ENCODE measurements around the gene TPCN2. TPM values are rescaled to one million over a fixed set of nuclear protein-coding genes. Genes with fewer than 3 reads are reported as not detected.

The TPCN2 gene
- total RNA-seq, 1 experiment from 2014 or later: 20.6 TPM

DNA sequence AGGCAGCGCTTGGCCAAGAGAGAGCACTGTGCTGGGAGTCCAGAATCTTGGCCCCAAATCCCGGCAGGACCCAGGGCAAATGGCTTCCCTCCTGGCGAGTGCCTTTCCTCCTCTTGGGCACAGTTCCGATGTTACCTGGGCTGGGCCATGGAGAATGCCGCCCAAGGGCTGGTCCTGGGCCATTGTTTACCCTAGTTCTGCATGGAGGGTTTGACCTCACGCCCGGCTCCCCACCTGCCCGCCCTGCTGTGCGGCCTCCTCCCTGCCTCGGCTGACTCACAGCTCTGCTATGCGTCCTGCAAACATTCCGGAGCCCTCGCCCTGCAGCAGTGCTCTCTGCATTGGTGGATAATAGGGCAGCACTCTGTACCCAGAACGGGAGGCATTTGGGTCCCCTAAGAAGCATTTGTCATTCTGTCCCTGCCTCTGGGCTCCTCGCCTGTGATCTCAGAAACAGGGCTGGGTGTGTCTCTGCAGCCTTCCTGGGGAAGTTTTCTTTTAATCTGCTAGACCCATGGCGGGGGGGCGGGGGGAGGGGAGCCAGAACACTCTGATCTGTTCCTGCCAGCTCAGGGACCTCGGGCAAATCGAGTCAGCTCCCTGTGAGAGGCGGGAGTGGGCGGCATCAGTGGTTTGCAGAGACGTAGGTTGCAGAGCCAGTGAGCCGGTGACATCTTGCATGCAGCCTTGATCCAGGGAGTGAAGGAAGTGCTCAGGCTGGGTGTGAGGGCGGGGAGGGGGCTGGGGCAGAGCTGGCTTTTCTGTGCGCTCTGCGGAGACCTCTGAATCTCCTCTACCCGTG, 74.1 kb downstream of the TPCN2 start:
- in situ Hi-C loops (cut with HindIII; ENCODE audit: low pct_unique_long_range_greater_than_20kb, low sequenced_read_pairs): no loop called here
- Histone ChIP-seq H3K9me3 (ENCODE audit: control insufficient read depth, insufficient read depth, low read depth, low read length) (no peaks in the 10 kb centered on the region), H3K27ac (ENCODE audit: low read length) (peak overlapping the region; percentile 94), H3K4me1 (ENCODE audit: control insufficient read depth, insufficient read depth, low read length) (peaks cover 61% of the 10 kb centered on the region), H3K27me3 (ENCODE audit: control insufficient read depth, insufficient read depth, low read length) (no peaks in the 10 kb centered on the region), H3K4me3 (ENCODE audit: low read depth in 2 of 2, low read length in 2 of 2) (peak overlapping the region; percentile 9 to 44; a peak in 3 of 4 replicates), H3K36me3 (ENCODE audit: control insufficient read depth, insufficient read depth, low read length) (no peaks in the 10 kb centered on the region)
- peak; percentile 95 for ATAC-seq
- ChIA-PET POLR2A (interaction anchor here (0.6 kb wide), 1 partner anchor 126 kb away, joined by 3 read pairs; no protein-coding TSS in a partner anchor), CTCF (interaction anchor here (0.5 to 1.0 kb wide), 4 partner anchors 8 to 391 kb away, joined by 3 to 6 read pairs (median 4); no protein-coding TSS in a partner anchor)
- intact Hi-C loops (cut with micrococcal nuclease; ENCODE audit: unreplicated experiment): loop anchor here (5.0 kb wide), 1 partner anchor 174 kb away; no protein-coding TSS in a partner anchor
- DNase-seq (ENCODE audit: low read depth, low spot score): peak; percentile 64
- BruUV-seq (replicated peaks): no TSS peak
- TF ChIP-seq SIN3A (IDR thresholded peaks at IDR 0.05; ENCODE audit: borderline replicate concordance, insufficient read depth, low read depth, low read length): 0 out of 2 replicates have a peak, but pooled peaks have one; percentile 66
- TF ChIP-seq TCF7L2 (IDR thresholded peaks at IDR 0.05; ENCODE audit: low read depth, low read length): peak; percentile 83
- peak; percentile 96 for TF ChIP-seq POLR2AphosphoS5 (IDR thresholded peaks at IDR 0.05; ENCODE audit: low read depth, low read length)
- TF ChIP-seq, protein P1, sequence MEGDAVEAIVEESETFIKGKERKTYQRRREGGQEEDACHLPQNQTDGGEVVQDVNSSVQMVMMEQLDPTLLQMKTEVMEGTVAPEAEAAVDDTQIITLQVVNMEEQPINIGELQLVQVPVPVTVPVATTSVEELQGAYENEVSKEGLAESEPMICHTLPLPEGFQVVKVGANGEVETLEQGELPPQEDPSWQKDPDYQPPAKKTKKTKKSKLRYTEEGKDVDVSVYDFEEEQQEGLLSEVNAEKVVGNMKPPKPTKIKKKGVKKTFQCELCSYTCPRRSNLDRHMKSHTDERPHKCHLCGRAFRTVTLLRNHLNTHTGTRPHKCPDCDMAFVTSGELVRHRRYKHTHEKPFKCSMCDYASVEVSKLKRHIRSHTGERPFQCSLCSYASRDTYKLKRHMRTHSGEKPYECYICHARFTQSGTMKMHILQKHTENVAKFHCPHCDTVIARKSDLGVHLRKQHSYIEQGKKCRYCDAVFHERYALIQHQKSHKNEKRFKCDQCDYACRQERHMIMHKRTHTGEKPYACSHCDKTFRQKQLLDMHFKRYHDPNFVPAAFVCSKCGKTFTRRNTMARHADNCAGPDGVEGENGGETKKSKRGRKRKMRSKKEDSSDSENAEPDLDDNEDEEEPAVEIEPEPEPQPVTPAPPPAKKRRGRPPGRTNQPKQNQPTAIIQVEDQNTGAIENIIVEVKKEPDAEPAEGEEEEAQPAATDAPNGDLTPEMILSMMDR (IDR thresholded peaks at IDR 0.05): no peak
- TF ChIP-seq, protein P2, sequence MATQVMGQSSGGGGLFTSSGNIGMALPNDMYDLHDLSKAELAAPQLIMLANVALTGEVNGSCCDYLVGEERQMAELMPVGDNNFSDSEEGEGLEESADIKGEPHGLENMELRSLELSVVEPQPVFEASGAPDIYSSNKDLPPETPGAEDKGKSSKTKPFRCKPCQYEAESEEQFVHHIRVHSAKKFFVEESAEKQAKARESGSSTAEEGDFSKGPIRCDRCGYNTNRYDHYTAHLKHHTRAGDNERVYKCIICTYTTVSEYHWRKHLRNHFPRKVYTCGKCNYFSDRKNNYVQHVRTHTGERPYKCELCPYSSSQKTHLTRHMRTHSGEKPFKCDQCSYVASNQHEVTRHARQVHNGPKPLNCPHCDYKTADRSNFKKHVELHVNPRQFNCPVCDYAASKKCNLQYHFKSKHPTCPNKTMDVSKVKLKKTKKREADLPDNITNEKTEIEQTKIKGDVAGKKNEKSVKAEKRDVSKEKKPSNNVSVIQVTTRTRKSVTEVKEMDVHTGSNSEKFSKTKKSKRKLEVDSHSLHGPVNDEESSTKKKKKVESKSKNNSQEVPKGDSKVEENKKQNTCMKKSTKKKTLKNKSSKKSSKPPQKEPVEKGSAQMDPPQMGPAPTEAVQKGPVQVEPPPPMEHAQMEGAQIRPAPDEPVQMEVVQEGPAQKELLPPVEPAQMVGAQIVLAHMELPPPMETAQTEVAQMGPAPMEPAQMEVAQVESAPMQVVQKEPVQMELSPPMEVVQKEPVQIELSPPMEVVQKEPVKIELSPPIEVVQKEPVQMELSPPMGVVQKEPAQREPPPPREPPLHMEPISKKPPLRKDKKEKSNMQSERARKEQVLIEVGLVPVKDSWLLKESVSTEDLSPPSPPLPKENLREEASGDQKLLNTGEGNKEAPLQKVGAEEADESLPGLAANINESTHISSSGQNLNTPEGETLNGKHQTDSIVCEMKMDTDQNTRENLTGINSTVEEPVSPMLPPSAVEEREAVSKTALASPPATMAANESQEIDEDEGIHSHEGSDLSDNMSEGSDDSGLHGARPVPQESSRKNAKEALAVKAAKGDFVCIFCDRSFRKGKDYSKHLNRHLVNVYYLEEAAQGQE (IDR thresholded peaks at IDR 0.05; ENCODE audit: insufficient read depth in 1 of 2, low read depth in 2 of 2, low read length in 1 of 2): no peak

GRCh38 chr11:69123593-69124545, 75.1 kb downstream of the TPCN2 start:
- in situ Hi-C loops (cut with HindIII; ENCODE audit: low pct_unique_long_range_greater_than_20kb, low sequenced_read_pairs): no loop called here
- CTCF ChIA-PET: interaction anchor here (0.5 to 0.7 kb wide), 2 partner anchors 68 to 298 kb away, joined by 3 to 5 read pairs; no protein-coding TSS in a partner anchor
- Histone ChIP-seq H3K4me1 (ENCODE audit: control insufficient read depth, insufficient read depth, low read length) (peaks cover 61% of the 10 kb centered on the region), H3K27ac (ENCODE audit: low read length) (peak overlapping the region; percentile 94), H3K4me3 (ENCODE audit: low read depth in 2 of 2, low read length in 2 of 2) (no peak overlapping the region; a peak in 1 of 4 replicates), H3K27me3 (ENCODE audit: control insufficient read depth, insufficient read depth, low read length) (no peaks in the 10 kb centered on the region), H3K36me3 (ENCODE audit: control insufficient read depth, insufficient read depth, low read length) (no peaks in the 10 kb centered on the region), H3K9me3 (ENCODE audit: control insufficient read depth, insufficient read depth, low read depth, low read length) (no peaks in the 10 kb centered on the region)
- peak; percentile 4; the same call in 1 of the 2 replicates for ATAC-seq
- BruUV-seq (replicated peaks): no TSS peak
- POLR2A ChIA-PET: interaction anchor here (0.7 kb wide), 1 partner anchor 170 kb away, joined by 5 read pairs; the partner anchor contains the start of gene MYEOV
- DNase-seq (ENCODE audit: low read depth, low spot score): no peak
- no peak for TF ChIP-seq POLR2AphosphoS5 (IDR thresholded peaks at IDR 0.05; ENCODE audit: low read depth, low read length)
- TF ChIP-seq SIN3A (IDR thresholded peaks at IDR 0.05; ENCODE audit: borderline replicate concordance, insufficient read depth, low read depth, low read length): no peak
- TF ChIP-seq, protein P2 (IDR thresholded peaks at IDR 0.05; ENCODE audit: insufficient read depth in 1 of 2, low read depth in 2 of 2, low read length in 1 of 2): no peak
- no peak for TF ChIP-seq TCF7L2 (IDR thresholded peaks at IDR 0.05; ENCODE audit: low read depth, low read length)
- TF ChIP-seq, protein P1 (IDR thresholded peaks at IDR 0.05): no peak
- intact Hi-C loops (cut with micrococcal nuclease; ENCODE audit: unreplicated experiment): loop anchor here (5.0 kb wide), 1 partner anchor 173 kb away; no protein-coding TSS in a partner anchor
